ENCODE data around the gene AREG. TPM values are rescaled to one million over a fixed set of nuclear protein-coding genes. Genes with fewer than 3 reads are reported as not detected.

The AREG gene
- total and polyA plus RNA-seq, 2 of the 13 experiments (the other 11 are each of a cell fraction or from before 2014, with no cell fraction given): 6.2 to 7.1 TPM

- ChIA-PET CTCF (ENCODE audit: low intra/inter-chr PET ratio, low total read pairs) (no interaction called here), POLR2A (no interaction called here)
- Histone ChIP-seq H3K36me3 (replicated peaks in 1 of 2; ENCODE audit: control insufficient read depth in 1 of 2, insufficient read depth in 2 of 2, low read length in 2 of 2) (no peaks in the 10 kb centered on the region), H3K27ac (ENCODE audit: extremely low read length, insufficient read depth, low read length) (no peak overlapping the region), H4K20me1 (ENCODE audit: insufficient read depth, low read length) (no peaks in the 10 kb centered on the region), H3K9ac (ENCODE audit: insufficient read depth, low read depth, low read length) (no peak overlapping the region), H3K27me3 (ENCODE audit: control insufficient read depth in 1 of 2, insufficient read depth in 2 of 2, low read length in 2 of 2) (no peaks in the 10 kb centered on the region), H3K9me3 (ENCODE audit: low read length) (no peaks in the 10 kb centered on the region), H3K79me2 (ENCODE audit: insufficient read depth, low read length) (no peaks in the 10 kb centered on the region), H2AFZ (ENCODE audit: low read length) (no peak overlapping the region), H3K4me3 (replicated peaks in 1 of 3; ENCODE audit: insufficient read depth in 1 of 3, low read depth in 2 of 3, low read length in 3 of 3) (no peak overlapping the region), H3K4me1 (ENCODE audit: insufficient read depth, low read length) (0 out of 2 replicates have a peak, but pooled peaks cover 8% of the 10 kb centered on the region), H3K4me2 (ENCODE audit: low read depth, low read length) (no peak overlapping the region)
- ATAC-seq (no peak), DNase-seq (ENCODE audit: low spot score) (no peak), FAIRE-seq (no peak)
- in situ Hi-C loops (cut with HindIII; ENCODE audit: extremely low pct_ligation_motif_present, low pct_unique_long_range_greater_than_20kb): no loop called here
- BruUV-seq (replicated peaks): no TSS peak
- intact Hi-C loops (cut with micrococcal nuclease; ENCODE audit: unreplicated experiment): no loop called here
- TF ChIP-seq ETS1 (CRISPR knock-in tag; IDR thresholded peaks at IDR 0.05) (no peak), NFIB (CRISPR knock-in tag; IDR thresholded peaks at IDR 0.05; ENCODE audit: borderline replicate concordance) (no peak), ZNF280D (CRISPR knock-in tag; IDR thresholded peaks at IDR 0.05) (no peak), CEBPG (CRISPR knock-in tag; IDR thresholded peaks at IDR 0.05) (no peak), ZSCAN21 (CRISPR knock-in tag; IDR thresholded peaks at IDR 0.05; ENCODE audit: borderline replicate concordance) (no peak), ZNF143 (CRISPR knock-in tag; IDR thresholded peaks at IDR 0.05) (no peak), ZNF354B (CRISPR knock-in tag; IDR thresholded peaks at IDR 0.05) (no peak), JUNB (CRISPR knock-in tag; IDR thresholded peaks at IDR 0.05; ENCODE audit: borderline replicate concordance) (no peak), PTBP1 (IDR thresholded peaks at IDR 0.05; ENCODE audit: low read depth, low read length, poor library complexity, severe bottlenecking) (no peak), ZNF292 (CRISPR knock-in tag; IDR thresholded peaks at IDR 0.05; ENCODE audit: borderline replicate concordance, low read depth) (no peak), CC2D1A (CRISPR knock-in tag; IDR thresholded peaks at IDR 0.05) (no peak), RBM22 (optimal IDR thresholded peaks at IDR 0.05; ENCODE audit: low read length) (no peak)
- TF ChIP-seq, protein P1, sequence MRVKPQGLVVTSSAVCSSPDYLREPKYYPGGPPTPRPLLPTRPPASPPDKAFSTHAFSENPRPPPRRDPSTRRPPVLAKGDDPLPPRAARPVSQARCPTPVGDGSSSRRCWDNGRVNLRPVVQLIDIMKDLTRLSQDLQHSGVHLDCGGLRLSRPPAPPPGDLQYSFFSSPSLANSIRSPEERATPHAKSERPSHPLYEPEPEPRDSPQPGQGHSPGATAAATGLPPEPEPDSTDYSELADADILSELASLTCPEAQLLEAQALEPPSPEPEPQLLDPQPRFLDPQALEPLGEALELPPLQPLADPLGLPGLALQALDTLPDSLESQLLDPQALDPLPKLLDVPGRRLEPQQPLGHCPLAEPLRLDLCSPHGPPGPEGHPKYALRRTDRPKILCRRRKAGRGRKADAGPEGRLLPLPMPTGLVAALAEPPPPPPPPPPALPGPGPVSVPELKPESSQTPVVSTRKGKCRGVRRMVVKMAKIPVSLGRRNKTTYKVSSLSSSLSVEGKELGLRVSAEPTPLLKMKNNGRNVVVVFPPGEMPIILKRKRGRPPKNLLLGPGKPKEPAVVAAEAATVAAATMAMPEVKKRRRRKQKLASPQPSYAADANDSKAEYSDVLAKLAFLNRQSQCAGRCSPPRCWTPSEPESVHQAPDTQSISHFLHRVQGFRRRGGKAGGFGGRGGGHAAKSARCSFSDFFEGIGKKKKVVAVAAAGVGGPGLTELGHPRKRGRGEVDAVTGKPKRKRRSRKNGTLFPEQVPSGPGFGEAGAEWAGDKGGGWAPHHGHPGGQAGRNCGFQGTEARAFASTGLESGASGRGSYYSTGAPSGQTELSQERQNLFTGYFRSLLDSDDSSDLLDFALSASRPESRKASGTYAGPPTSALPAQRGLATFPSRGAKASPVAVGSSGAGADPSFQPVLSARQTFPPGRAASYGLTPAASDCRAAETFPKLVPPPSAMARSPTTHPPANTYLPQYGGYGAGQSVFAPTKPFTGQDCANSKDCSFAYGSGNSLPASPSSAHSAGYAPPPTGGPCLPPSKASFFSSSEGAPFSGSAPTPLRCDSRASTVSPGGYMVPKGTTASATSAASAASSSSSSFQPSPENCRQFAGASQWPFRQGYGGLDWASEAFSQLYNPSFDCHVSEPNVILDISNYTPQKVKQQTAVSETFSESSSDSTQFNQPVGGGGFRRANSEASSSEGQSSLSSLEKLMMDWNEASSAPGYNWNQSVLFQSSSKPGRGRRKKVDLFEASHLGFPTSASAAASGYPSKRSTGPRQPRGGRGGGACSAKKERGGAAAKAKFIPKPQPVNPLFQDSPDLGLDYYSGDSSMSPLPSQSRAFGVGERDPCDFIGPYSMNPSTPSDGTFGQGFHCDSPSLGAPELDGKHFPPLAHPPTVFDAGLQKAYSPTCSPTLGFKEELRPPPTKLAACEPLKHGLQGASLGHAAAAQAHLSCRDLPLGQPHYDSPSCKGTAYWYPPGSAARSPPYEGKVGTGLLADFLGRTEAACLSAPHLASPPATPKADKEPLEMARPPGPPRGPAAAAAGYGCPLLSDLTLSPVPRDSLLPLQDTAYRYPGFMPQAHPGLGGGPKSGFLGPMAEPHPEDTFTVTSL (CRISPR knock-in tag; IDR thresholded peaks at IDR 0.05; ENCODE audit: borderline replicate concordance): no peak
- TF ChIP-seq, protein P2, sequence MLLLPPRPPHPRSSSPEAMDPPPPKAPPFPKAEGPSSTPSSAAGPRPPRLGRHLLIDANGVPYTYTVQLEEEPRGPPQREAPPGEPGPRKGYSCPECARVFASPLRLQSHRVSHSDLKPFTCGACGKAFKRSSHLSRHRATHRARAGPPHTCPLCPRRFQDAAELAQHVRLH (CRISPR knock-in tag; IDR thresholded peaks at IDR 0.05; ENCODE audit: borderline replicate concordance, low read depth): no peak
These were observed 19.4 kb downstream of the AREG start for GRCh38 chr4:74464291-74464690.

Data from HepG2 (cell line).